ENCODE data around the gene NEURL3. TPM values are rescaled to one million over a fixed set of nuclear protein-coding genes. Genes with fewer than 3 reads are reported as not detected.

Gene NEURL3
- total RNA-seq, 1 experiment from 2014 or later, result not detected

DNA sequence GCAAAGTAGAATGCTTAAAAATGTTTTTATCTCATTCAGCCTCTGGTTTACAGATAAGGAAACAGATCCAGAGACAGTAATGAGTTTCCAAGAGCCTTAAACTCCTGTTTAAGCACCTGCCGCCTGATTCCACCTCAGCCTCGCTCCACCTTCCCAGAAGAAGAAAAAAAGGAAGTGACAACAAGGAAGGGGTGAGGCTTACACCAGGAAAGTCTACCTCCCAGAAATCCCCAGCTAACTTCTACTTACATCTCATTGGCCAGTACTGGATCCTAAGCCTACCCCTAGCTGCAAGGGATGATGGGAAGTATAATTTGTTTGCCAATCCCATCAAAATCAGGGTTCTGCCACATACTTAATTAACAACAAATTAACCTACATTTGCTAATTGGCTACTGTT, 16.1 kb upstream of the NEURL3 start:
- no peaks in the 10 kb centered on the region for H3K27me3 Mint-ChIP-seq (ENCODE audit: insufficient read depth, unreplicated experiment)

GRCh38 chr2:96520697-96521096, 15.5 kb upstream of the NEURL3 start:
- no peak overlapping the region for H3K4me3 Mint-ChIP-seq (ENCODE audit: unreplicated experiment)
- CTCF ChIA-PET, result interaction anchor here (0.7 kb wide), 1 partner anchor 147 kb away, joined by 3 read pairs; no protein-coding TSS in a partner anchor
- peaks cover 7% of the 10 kb centered on the region for H3K9me3 Mint-ChIP-seq (ENCODE audit: unreplicated experiment)
- BruUV-seq (replicated peaks), result no TSS peak
- H3K27me3 Mint-ChIP-seq (ENCODE audit: insufficient read depth, unreplicated experiment), result no peaks in the 10 kb centered on the region
- no peaks in the 10 kb centered on the region for H3K36me3 Mint-ChIP-seq (ENCODE audit: insufficient read depth, unreplicated experiment)
- intact Hi-C loops (cut with micrococcal nuclease), result no loop called here
- no peak overlapping the region for H3K27ac Mint-ChIP-seq (ENCODE audit: low read depth, unreplicated experiment)
- DNase-seq (ENCODE audit: unreplicated experiment), result no peak
- POLR2A ChIA-PET, result interaction anchor here (0.5 to 0.6 kb wide), 2 partner anchors 15 to 193 kb away, joined by 3 read pairs; partner anchors contain the start of gene NEURL3
- TF ChIP-seq, protein P1, sequence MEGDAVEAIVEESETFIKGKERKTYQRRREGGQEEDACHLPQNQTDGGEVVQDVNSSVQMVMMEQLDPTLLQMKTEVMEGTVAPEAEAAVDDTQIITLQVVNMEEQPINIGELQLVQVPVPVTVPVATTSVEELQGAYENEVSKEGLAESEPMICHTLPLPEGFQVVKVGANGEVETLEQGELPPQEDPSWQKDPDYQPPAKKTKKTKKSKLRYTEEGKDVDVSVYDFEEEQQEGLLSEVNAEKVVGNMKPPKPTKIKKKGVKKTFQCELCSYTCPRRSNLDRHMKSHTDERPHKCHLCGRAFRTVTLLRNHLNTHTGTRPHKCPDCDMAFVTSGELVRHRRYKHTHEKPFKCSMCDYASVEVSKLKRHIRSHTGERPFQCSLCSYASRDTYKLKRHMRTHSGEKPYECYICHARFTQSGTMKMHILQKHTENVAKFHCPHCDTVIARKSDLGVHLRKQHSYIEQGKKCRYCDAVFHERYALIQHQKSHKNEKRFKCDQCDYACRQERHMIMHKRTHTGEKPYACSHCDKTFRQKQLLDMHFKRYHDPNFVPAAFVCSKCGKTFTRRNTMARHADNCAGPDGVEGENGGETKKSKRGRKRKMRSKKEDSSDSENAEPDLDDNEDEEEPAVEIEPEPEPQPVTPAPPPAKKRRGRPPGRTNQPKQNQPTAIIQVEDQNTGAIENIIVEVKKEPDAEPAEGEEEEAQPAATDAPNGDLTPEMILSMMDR (IDR thresholded peaks at IDR 0.05; ENCODE audit: unreplicated experiment), result no peak
- no peaks in the 10 kb centered on the region for H3K4me1 Mint-ChIP-seq (ENCODE audit: insufficient read depth, unreplicated experiment)

More for the DNA sequence above, 16.1 kb upstream of the NEURL3 start:
- intact Hi-C loops (cut with micrococcal nuclease), result no loop called here
- H3K9me3 Mint-ChIP-seq (ENCODE audit: unreplicated experiment), result peaks cover 7% of the 10 kb centered on the region
- no peak overlapping the region for H3K27ac Mint-ChIP-seq (ENCODE audit: low read depth, unreplicated experiment)
- H3K4me3 Mint-ChIP-seq (ENCODE audit: unreplicated experiment), result no peak overlapping the region
- H3K36me3 Mint-ChIP-seq (ENCODE audit: insufficient read depth, unreplicated experiment), result no peaks in the 10 kb centered on the region
- no TSS peak for BruUV-seq (replicated peaks)
- TF ChIP-seq, protein P1 (IDR thresholded peaks at IDR 0.05; ENCODE audit: unreplicated experiment), result no peak
- CTCF ChIA-PET, result no interaction called here
- no peak for DNase-seq (ENCODE audit: unreplicated experiment)
- H3K4me1 Mint-ChIP-seq (ENCODE audit: insufficient read depth, unreplicated experiment), result no peaks in the 10 kb centered on the region
- POLR2A ChIA-PET, result interaction anchor here (0.5 kb wide), 1 partner anchor 16 kb away, joined by 3 read pairs; the partner anchor contains the start of gene NEURL3

DNA sequence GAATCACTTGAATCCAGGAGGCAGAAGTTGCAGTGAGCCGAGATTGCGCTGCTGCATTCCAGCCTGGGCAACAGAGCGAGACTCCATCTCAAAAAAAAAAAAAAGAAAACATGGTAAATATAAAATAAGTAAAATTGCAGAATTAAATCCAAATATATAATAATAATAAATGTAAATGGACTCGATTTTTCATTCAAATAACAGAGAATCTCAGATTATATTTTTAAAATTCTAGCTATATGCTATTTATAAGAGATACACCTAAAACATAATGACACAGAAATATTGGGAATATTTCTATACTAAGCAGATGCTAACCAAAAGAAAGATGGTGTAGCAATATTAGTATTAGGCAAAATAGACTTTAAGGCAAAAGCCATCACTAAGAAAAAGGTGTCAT, 15.1 kb upstream of the NEURL3 start:
- ChIA-PET POLR2A (interaction anchor here (0.6 kb wide), 1 partner anchor 194 kb away, joined by 3 read pairs; no protein-coding TSS in a partner anchor), CTCF (interaction anchor here (0.6 to 3.7 kb wide), 3 partner anchors 11 to 281 kb away, joined by 3 to 21 read pairs (median 3); no protein-coding TSS in a partner anchor)
- no peak overlapping the region for H3K27ac Mint-ChIP-seq (ENCODE audit: low read depth, unreplicated experiment)
- no peaks in the 10 kb centered on the region for H3K36me3 Mint-ChIP-seq (ENCODE audit: insufficient read depth, unreplicated experiment)
- peaks cover 7% of the 10 kb centered on the region for H3K9me3 Mint-ChIP-seq (ENCODE audit: unreplicated experiment)
- BruUV-seq (replicated peaks), result no TSS peak
- no peak overlapping the region for H3K4me3 Mint-ChIP-seq (ENCODE audit: unreplicated experiment)
- TF ChIP-seq, protein P1 (IDR thresholded peaks at IDR 0.05; ENCODE audit: unreplicated experiment), result no peak
- intact Hi-C loops (cut with micrococcal nuclease), result no loop called here
- H3K27me3 Mint-ChIP-seq (ENCODE audit: insufficient read depth, unreplicated experiment), result no peaks in the 10 kb centered on the region
- H3K4me1 Mint-ChIP-seq (ENCODE audit: insufficient read depth, unreplicated experiment), result no peaks in the 10 kb centered on the region
- no peak for DNase-seq (ENCODE audit: unreplicated experiment)

GRCh38 chr2:96517079-96517478, 11.9 kb upstream of the NEURL3 start:
- Mint-ChIP-seq H3K4me1 (ENCODE audit: insufficient read depth, unreplicated experiment) (no peaks in the 10 kb centered on the region), H3K36me3 (ENCODE audit: insufficient read depth, unreplicated experiment) (no peaks in the 10 kb centered on the region), H3K27me3 (ENCODE audit: insufficient read depth, unreplicated experiment) (no peaks in the 10 kb centered on the region), H3K9me3 (ENCODE audit: unreplicated experiment) (peaks cover 7% of the 10 kb centered on the region), H3K4me3 (ENCODE audit: unreplicated experiment) (no peak overlapping the region), H3K27ac (ENCODE audit: low read depth, unreplicated experiment) (no peak overlapping the region)
- ChIA-PET CTCF (interaction anchor here (3.7 to 13.3 kb wide), 2 partner anchors 8 to 108 kb away, joined by 21 to 360 read pairs; no protein-coding TSS in a partner anchor), POLR2A (interaction anchor here (0.8 kb wide), 1 partner anchor 17 kb away, joined by 3 read pairs; no protein-coding TSS in a partner anchor)
- DNase-seq (ENCODE audit: unreplicated experiment), result no peak
- intact Hi-C loops (cut with micrococcal nuclease), result no loop called here
- TF ChIP-seq, protein P1 (IDR thresholded peaks at IDR 0.05; ENCODE audit: unreplicated experiment), result no peak
- BruUV-seq (replicated peaks), result no TSS peak
